BJ (cell line): ENCODE measurements around the gene PSMC5. TPM values are rescaled to one million over a fixed set of nuclear protein-coding genes. Genes with fewer than 3 reads are reported as not detected.
A peak's percentile ranks its signal among the peaks of the same experiment; 100 is the strongest.

Experiments
- CTCF ChIA-PET: fragments of 350-600 bp; formaldehyde crosslinking; extraction: SDS; loops from one replicate; lab custom pipeline; 2021; ENCODE audit warnings: antibody characterized with exemption, inconsistent platforms; lab: Yijun Ruan, JAX
- POLR2A ChIA-PET: fragments of 300-600 bp; sonication (Branson Sonifier 250); formaldehyde crosslinking; extraction: SDS; loops from one replicate; lab custom pipeline; 2021; ENCODE audit warnings: antibody characterized with exemption; lab: Charles Lee
- DNase-seq: peaks from one replicate; pipeline ENCODE4 v3.0.0-alpha.2; 2011; ENCODE audit warnings: low read depth
- H3K27me3 ChIP-seq: 2 replicates; pipeline ENCODE4 v1.6.0; 2011; ENCODE audit warnings: low read length; ENCODE audit not compliant: control insufficient read depth, insufficient read depth
- H3K36me3 ChIP-seq: 2 replicates; pipeline ENCODE4 v1.5.1; 2011; ENCODE audit warnings: low read length; ENCODE audit not compliant: control insufficient read depth, insufficient read depth
- H3K4me3 ChIP-seq: 2 replicates; pipeline ENCODE4 v1.5.1; 2011; ENCODE audit warnings: low read depth, mild to moderate bottlenecking, control low read depth, low read length
- polyA plus RNA-seq: library from polyadenylated mRNA; depleted of rRNA; stranded (reverse); fragments of >200 nt; gene quantifications from 2 replicates; pipeline ENCODE4 v1.2.3, GENCODE V29; 2011
- TF ChIP-seq, protein P1 (sequence below): IDR thresholded peaks from 2 replicates; pipeline ENCODE4 v1.5.1; 2011; ENCODE audit warnings: low read depth, mild to moderate bottlenecking, control low read depth, inconsistent platforms, low read length, moderate library complexity; ENCODE audit not compliant: insufficient read depth

The PSMC5 gene
- polyA plus RNA-seq, 1 experiment, result 151 TPM

DNA sequence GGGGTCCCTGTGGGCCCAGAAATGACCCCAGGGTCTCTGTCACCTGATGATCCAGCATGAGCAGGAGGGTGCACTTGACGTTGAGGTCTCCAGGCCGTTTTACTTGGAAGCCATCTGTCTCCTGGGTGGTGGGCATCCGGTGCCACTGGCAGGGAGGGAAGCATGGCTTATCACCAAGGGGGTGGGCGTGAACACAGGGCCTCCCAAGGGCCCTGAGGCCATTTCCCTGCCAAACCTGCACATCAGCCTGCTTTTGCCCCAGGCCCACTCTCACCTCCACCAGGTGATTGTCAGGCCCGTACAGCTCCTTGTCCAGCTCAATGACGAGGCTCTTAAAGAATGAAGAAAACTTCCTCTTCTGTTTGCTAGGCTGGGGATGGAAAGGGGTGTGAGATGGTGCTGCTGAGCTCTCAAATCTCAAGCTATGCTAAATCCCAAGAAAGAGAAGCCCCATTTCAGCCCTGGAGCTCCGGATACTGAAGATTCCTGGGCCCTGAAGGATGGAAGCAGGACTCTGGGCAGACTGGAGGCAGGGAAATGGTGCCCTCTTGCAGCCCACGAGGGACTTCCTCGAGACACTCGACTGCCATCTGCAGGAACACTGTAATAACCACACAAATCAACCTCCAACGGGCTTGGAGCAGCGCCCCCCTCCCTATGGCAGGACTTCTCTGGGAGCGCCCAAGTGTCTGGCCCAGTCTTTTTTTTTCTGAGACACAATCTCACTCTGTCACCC lies 7.4 kb downstream of the PSMC5 start:
- H3K27me3 ChIP-seq, result no peaks in the 10 kb centered on the region
- ChIA-PET POLR2A (no interaction called here), CTCF (interaction anchor here (0.6 to 1.4 kb wide), 8 partner anchors 8 to 217 kb away, joined by 3 to 5 read pairs (median 3); no protein-coding TSS in a partner anchor)
- H3K4me3 ChIP-seq, result no peak overlapping the region
- TF ChIP-seq, protein P1, sequence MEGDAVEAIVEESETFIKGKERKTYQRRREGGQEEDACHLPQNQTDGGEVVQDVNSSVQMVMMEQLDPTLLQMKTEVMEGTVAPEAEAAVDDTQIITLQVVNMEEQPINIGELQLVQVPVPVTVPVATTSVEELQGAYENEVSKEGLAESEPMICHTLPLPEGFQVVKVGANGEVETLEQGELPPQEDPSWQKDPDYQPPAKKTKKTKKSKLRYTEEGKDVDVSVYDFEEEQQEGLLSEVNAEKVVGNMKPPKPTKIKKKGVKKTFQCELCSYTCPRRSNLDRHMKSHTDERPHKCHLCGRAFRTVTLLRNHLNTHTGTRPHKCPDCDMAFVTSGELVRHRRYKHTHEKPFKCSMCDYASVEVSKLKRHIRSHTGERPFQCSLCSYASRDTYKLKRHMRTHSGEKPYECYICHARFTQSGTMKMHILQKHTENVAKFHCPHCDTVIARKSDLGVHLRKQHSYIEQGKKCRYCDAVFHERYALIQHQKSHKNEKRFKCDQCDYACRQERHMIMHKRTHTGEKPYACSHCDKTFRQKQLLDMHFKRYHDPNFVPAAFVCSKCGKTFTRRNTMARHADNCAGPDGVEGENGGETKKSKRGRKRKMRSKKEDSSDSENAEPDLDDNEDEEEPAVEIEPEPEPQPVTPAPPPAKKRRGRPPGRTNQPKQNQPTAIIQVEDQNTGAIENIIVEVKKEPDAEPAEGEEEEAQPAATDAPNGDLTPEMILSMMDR, result peak; percentile 80
- DNase-seq, result peak; percentile 34
- H3K36me3 ChIP-seq, result peaks cover 52% of the 10 kb centered on the region

DNA sequence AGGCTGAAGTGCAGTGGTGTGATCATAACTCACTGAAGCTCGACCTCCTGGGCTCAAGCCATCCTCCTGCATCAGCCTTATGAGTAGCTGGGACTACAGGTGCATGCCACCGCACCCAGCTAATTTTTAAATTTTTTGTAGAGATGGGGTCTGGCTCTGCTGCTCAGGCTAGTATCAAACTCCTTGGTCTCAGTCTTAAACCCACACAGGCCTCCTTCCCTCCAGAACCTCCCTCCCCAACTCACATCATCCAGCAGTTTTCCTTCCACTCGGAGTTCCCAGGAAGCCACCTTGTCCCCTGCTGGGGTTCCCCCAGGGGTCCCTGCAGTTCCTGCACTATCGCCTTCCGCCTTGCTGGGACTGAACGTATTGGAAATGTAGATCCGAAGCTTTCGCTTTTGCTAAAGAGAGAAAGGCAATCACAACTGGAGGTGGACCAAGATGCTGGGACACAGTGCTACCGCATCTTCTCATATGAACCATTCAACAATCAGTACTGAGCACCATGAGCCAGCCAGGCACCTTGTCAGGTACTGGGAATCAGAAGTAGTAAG lies 8.0 kb downstream of the PSMC5 start:
- H3K4me3 ChIP-seq, result no peak overlapping the region
- TF ChIP-seq, protein P1, result no peak
- peaks cover 46% of the 10 kb centered on the region for H3K36me3 ChIP-seq
- CTCF ChIA-PET, result interaction anchor here (0.8 to 1.4 kb wide), 4 partner anchors 9 to 53 kb away, joined by 3 to 5 read pairs (median 3); no protein-coding TSS in a partner anchor
- no peak for DNase-seq
- H3K27me3 ChIP-seq, result no peaks in the 10 kb centered on the region
- POLR2A ChIA-PET, result no interaction called here

DNA sequence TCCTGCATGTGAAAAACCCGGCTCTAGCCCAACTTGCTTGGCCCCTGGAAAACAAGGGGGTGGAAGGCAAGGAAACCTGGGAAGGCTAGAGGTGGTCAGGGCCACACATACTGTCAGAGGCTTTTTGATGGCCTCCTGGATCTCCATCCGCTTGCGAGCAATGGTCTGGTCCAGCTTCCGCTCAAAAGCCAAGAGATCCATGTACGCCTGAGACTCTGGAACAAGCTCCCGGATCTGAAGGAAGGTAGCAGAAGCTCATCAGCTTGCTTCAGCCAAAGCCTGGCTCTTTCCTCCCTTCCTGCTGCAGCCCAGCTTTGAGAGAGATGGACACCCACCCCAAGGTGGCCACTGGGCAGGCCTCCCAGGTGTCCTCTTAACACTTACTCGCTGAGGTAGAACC lies 9.6 kb downstream of the PSMC5 start:
- ChIA-PET POLR2A (no interaction called here), CTCF (interaction anchor here (3.0 kb wide), 1 partner anchor 9 kb away, joined by 11 read pairs; no protein-coding TSS in a partner anchor)
- TF ChIP-seq, protein P1, result no peak
- Histone ChIP-seq H3K4me3 (no peak overlapping the region), H3K36me3 (peaks cover 32% of the 10 kb centered on the region), H3K27me3 (no peaks in the 10 kb centered on the region)
- no peak for DNase-seq

DNA sequence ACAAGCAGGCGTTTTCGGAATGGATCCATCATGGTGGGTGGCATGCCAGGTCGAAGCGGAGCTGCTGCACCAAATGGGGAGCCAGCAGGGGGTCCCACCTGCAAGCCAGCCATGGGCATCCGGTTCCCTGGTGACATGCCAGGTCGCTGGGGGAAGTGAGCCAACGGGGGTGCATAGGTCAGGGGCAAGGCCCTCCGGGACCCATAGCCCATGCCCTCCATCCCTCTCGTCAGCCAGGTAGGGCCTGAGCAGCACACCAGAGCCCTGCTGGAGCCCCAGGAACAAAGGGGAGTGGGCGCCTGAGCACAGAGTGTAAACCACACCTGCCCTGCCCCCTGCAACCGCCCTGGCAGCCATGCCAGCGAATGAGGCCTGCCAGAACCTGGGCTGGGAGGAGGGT lies 10.2 kb downstream of the PSMC5 start:
- ChIA-PET CTCF (interaction anchor here (1.1 to 3.0 kb wide), 2 partner anchors 9 to 11 kb away, joined by 4 to 11 read pairs; no protein-coding TSS in a partner anchor), POLR2A (no interaction called here)
- Histone ChIP-seq H3K27me3 (no peaks in the 10 kb centered on the region), H3K36me3 (peaks cover 26% of the 10 kb centered on the region), H3K4me3 (no peak overlapping the region)
- no peak for DNase-seq
- TF ChIP-seq, protein P1, result no peak

DNA sequence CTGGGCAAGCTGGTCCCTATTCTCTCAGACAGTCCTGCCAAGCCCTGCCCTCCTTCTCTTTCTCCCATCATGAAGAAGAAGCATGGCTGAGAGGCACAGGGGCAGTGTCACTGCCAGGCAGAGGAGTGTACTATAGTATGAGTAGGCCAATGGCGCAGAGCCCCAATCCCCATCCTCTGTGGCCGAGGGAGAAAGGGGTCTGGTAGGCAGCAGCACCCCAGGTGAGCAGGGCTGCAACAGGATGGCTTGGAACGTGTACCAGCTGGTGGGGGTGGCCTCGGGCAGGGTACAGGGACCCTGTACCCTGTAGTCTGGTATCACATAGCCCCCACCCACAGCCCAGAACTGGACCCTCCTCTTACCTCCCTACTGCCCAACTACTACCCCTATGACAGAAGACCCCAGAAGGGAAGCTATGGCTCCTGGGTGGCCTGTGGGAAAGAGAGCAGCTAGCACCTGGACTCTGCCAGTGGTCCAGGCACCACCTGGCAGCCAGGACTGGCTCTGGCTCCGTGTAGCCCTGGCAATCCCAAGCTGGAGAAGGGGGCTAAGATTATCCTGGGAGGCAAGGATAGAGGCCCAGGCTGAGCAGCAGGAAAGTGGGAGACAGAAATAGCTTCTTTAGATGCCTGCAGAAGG lies 10.8 kb downstream of the PSMC5 start:
- no peak overlapping the region for H3K4me3 ChIP-seq
- CTCF ChIA-PET, result interaction anchor here (0.8 to 3.0 kb wide), 4 partner anchors 8 to 30 kb away, joined by 3 to 11 read pairs (median 6); no protein-coding TSS in a partner anchor

More for the DNA sequence above, 10.8 kb downstream of the PSMC5 start:
- no peak for DNase-seq
- Histone ChIP-seq H3K36me3 (peaks cover 20% of the 10 kb centered on the region), H3K27me3 (no peaks in the 10 kb centered on the region)
- TF ChIP-seq, protein P1, result no peak
- POLR2A ChIA-PET, result interaction anchor here (0.7 kb wide), 1 partner anchor 10 kb away, joined by 6 read pairs; no protein-coding TSS in a partner anchor
